K562 (cell line): ENCODE results near the gene HERC3. TPM values are rescaled to one million over a fixed set of nuclear protein-coding genes. Genes with fewer than 3 reads are reported as not detected.

ENCODE experiments used
- ATAC-seq: fragments of 200-7000 bp; cut with Tn5 transposase; 3 replicates; pipeline ENCODE4 v1.9.1; 2020; ENCODE audit warnings: moderate library complexity
- BruUV-seq: library from RNA; stranded (reverse); fragments of 400-500 nt; replicated peaks from 2 replicates; lab custom pipeline; 2021; lab: Mats Ljungman, UMichigan
- CTCF ChIA-PET: fragments of 300-600 bp; formaldehyde crosslinking; extraction: SDS; loops from one replicate; lab custom pipeline; 2021; ENCODE audit warnings: low intra/inter-chr PET ratio; lab: Yijun Ruan, JAX
- POLR2A ChIA-PET: fragments of 300-600, 350-650 bp; sonication (Branson Sonifier 250); formaldehyde crosslinking; extraction: SDS; loops from one replicate; lab custom pipeline; 2021; ENCODE audit warnings: antibody characterized with exemption, inconsistent platforms; lab: Yijun Ruan, JAX
- DNase-seq, 4 experiments: peaks; one replicate each; pipeline versions ENCODE4 v3.0.0 to v3.0.0-alpha.2; 2011 to 2018; ENCODE audit warnings: low spot score in 3 of 4, mixed read lengths in 3 of 4; ENCODE audit errors: extremely low read depth in 1 of 4
- FAIRE-seq: peaks from 2 replicates; lab custom pipeline; 2011; peaks lifted over from hg19 to GRCh38; lab: Jason Lieb, UNC
- H2AFZ ChIP-seq: 2 replicates; pipeline ENCODE4 v1.6.0; 2011; ENCODE audit warnings: low read depth, low read length, control low read depth, inconsistent platforms
- H3K27ac ChIP-seq: fragments of 200-600 bp; 3 replicates; pipeline ENCODE4 v1.8.0; 2011; ENCODE audit warnings: low read depth, mild to moderate bottlenecking, control low read depth, inconsistent platforms, low read length, moderate library complexity, mixed read lengths; ENCODE audit errors: extremely low read depth
- H3K27me3 ChIP-seq, 2 experiments: fragments of 300-600 bp in 1 of 2; 2 replicates in 1 of 2; 3 replicates in 1 of 2; pipeline versions ENCODE4 v1.6.0 to v1.8.0; 2011; ENCODE audit warnings: inconsistent platforms in 2 of 2, low read length in 2 of 2, mild to moderate bottlenecking in 1 of 2, mixed read lengths in 1 of 2, moderate library complexity in 1 of 2; ENCODE audit not compliant: control insufficient read depth in 2 of 2, insufficient read depth in 2 of 2
- H3K36me3 ChIP-seq: fragments of 300-600 bp; 3 replicates; pipeline ENCODE4 v1.8.0; 2011; ENCODE audit warnings: mild to moderate bottlenecking, low read length, inconsistent platforms; ENCODE audit not compliant: control insufficient read depth, insufficient read depth
- H3K4me1 ChIP-seq, 2 experiments: fragments of 200-600 bp in 1 of 2; replicated peaks in 1 of 2; 2 replicates in 1 of 2; 3 replicates in 1 of 2; pipeline versions ENCODE4 v1.5.1 to v1.8.0; 2011; ENCODE audit warnings: inconsistent platforms in 2 of 2, low read length in 2 of 2, mild to moderate bottlenecking in 1 of 2, mixed read lengths in 1 of 2, moderate library complexity in 1 of 2; ENCODE audit not compliant: control insufficient read depth in 2 of 2, insufficient read depth in 2 of 2
- H3K4me2 ChIP-seq: 2 replicates; pipeline ENCODE4 v1.6.1; 2011; ENCODE audit warnings: low read length, control low read depth, inconsistent platforms, mixed read lengths; ENCODE audit not compliant: insufficient read depth
- H3K4me3 ChIP-seq: fragments of 200-600 bp; sonication (generic), shearing (Covaris generic); 2 replicates; pipeline ENCODE4 v1.5.1; 2016; ENCODE audit warnings: control low read depth, inconsistent platforms
- H3K79me2 ChIP-seq: fragments of 200-600 bp; 3 replicates; pipeline ENCODE4 v1.8.0; 2011; ENCODE audit warnings: low read length, inconsistent platforms; ENCODE audit not compliant: control insufficient read depth, insufficient read depth
- H3K9ac ChIP-seq, 2 experiments: 2 replicates each; pipeline versions ENCODE4 v1.6.0 to v1.6.1; 2011; ENCODE audit warnings: low read depth in 2 of 2, low read length in 2 of 2, control low read depth in 1 of 2, inconsistent platforms in 1 of 2, mild to moderate bottlenecking in 1 of 2, mixed read lengths in 1 of 2; ENCODE audit not compliant: insufficient read depth in 1 of 2
- H3K9me1 ChIP-seq: one replicate; pipeline ENCODE4 v1.6.0; 2011; ENCODE audit warnings: inconsistent platforms, mild to moderate bottlenecking, low read length, moderate library complexity; ENCODE audit not compliant: control insufficient read depth, insufficient read depth
- H3K9me3 ChIP-seq: replicated peaks from 2 replicates; pipeline ENCODE4 v1.5.1; 2011; ENCODE audit warnings: low read depth, low read length, inconsistent platforms; ENCODE audit not compliant: control insufficient read depth, insufficient read depth
- H4K20me1 ChIP-seq: replicated peaks from 2 replicates; pipeline ENCODE4 v1.6.1; 2011; ENCODE audit warnings: low read length, inconsistent platforms, mixed read lengths; ENCODE audit not compliant: control insufficient read depth, insufficient read depth
- ARID1B ChIP-seq: fragments of 450-650 bp; IDR thresholded peaks from 2 replicates; pipeline ENCODE4 v1.6.1; 2016; ENCODE audit warnings: antibody characterized with exemption, mild to moderate bottlenecking, inconsistent platforms
- BCL6 ChIP-seq: fragments of 250-450 bp; sonication (Bioruptor Pico); IDR thresholded peaks from 2 replicates; pipeline ENCODE4 v1.4.0; 2020
- DPF2 ChIP-seq: fragments of 450-650 bp; IDR thresholded peaks from 2 replicates; pipeline ENCODE4 v1.6.1; 2016
- ETV1 ChIP-seq: fragments of 450-650 bp; conservative IDR thresholded peaks from 2 replicates; pipeline ENCODE4 v1.6.1; 2016; ENCODE audit warnings: missing genetic modification characterization, control low read depth, low read depth, missing compliant biosample characterization
- ETV6 ChIP-seq, 3 experiments: fragments of 150-350 bp in 1 of 3; sonication (generic) in 1 of 3; formaldehyde crosslinking in 1 of 3; IDR thresholded peaks; 2 replicates each; pipeline versions ENCODE4 v1.6.1 to v1.8.0; 2014 to 2022; ENCODE audit warnings: borderline replicate concordance in 2 of 3, low read depth in 2 of 3, antibody characterized with exemption in 1 of 3, low read length in 1 of 3, mild to moderate bottlenecking in 1 of 3, missing genetic modification reagents in 1 of 3
- FOSL1 ChIP-seq: fragments of 200-800 bp; sonication (Bioruptor generic); conservative IDR thresholded peaks from 2 replicates; pipeline ENCODE4 v1.6.1; 2016; ENCODE audit warnings: missing genetic modification characterization, missing compliant biosample characterization
- GABPA ChIP-seq: fragments of 200-800 bp; sonication (Bioruptor generic); conservative IDR thresholded peaks from 2 replicates; pipeline ENCODE4 v1.6.1; 2016; ENCODE audit warnings: low read depth, missing genetic modification characterization, missing compliant biosample characterization
- HMG20B ChIP-seq: fragments of 250-450 bp; sonication (Bioruptor Pico); IDR thresholded peaks from 2 replicates; pipeline ENCODE4 v1.5.0; 2021; ENCODE audit warnings: mild to moderate bottlenecking
- JUND ChIP-seq, 2 experiments: IDR thresholded peaks; 2 replicates in 1 of 2; 3 replicates in 1 of 2; pipeline ENCODE4 v1.6.1; 2011; ENCODE audit warnings: borderline replicate concordance in 2 of 2, low read depth in 2 of 2, low read length in 2 of 2, improper control_type of control experiment in 1 of 2, missing biosample characterization in 1 of 2, missing genetic modification characterization in 1 of 2, missing genetic modification reagents in 1 of 2
- PREB ChIP-seq: sonication (generic); formaldehyde crosslinking; IDR thresholded peaks from 2 replicates; pipeline ENCODE4 v1.8.1; 2023; ENCODE audit warnings: mild to moderate bottlenecking, missing genetic modification reagents
- SMAD4 ChIP-seq: fragments of 250-450 bp; sonication (Bioruptor Pico); conservative IDR thresholded peaks from 2 replicates; pipeline ENCODE4 v1.8.0; 2021; ENCODE audit warnings: inconsistent platforms, mild to moderate bottlenecking, moderate library complexity
- SPI1 ChIP-seq: IDR thresholded peaks from 2 replicates; pipeline ENCODE4 v1.6.1; 2011; ENCODE audit warnings: low read depth, low read length, control low read depth, borderline replicate concordance
- SRF ChIP-seq, 2 experiments: fragments of 250-450, 450-650 bp in 1 of 2; sonication (Bioruptor Pico) in 1 of 2; sonication (generic) in 1 of 2; formaldehyde crosslinking; IDR thresholded peaks; 2 replicates each; pipeline versions ENCODE4 v1.5.0 to v1.5.1; 2020 to 2022; ENCODE audit warnings: mild to moderate bottlenecking in 1 of 2, missing genetic modification reagents in 1 of 2
- ZBTB11 ChIP-seq, 3 experiments: fragments of 200-800 bp in 1 of 3; fragments of 250-450 bp in 1 of 3; fragments of 450-650 bp in 1 of 3; sonication (Bioruptor Pico) in 1 of 3; sonication (Bioruptor generic) in 1 of 3; formaldehyde crosslinking in 1 of 3; IDR thresholded peaks; 2 replicates each; pipeline versions ENCODE4 v1.6.1 to v1.8.0; 2016 to 2022; ENCODE audit warnings: mild to moderate bottlenecking in 2 of 3, missing genetic modification characterization in 2 of 3, missing compliant biosample characterization in 1 of 3, moderate library complexity in 1 of 3
- ZNF175 ChIP-seq: fragments of 200-800 bp; sonication (Bioruptor generic); IDR thresholded peaks from 2 replicates; pipeline ENCODE4 v1.6.1; 2016; ENCODE audit warnings: low read depth, mild to moderate bottlenecking, missing genetic modification characterization, missing compliant biosample characterization
- WGBS: fragments of 100-300 bp; shearing (Covaris generic); methylation state at CpG from one replicate; pipeline ENCODE4 v1.1.6; 2016; ENCODE audit warnings: low coverage, mixed read lengths; ENCODE audit not compliant: insufficient coverage; ENCODE audit errors: missing lambda C conversion rate; 5-methylcytosine and 5-hydroxymethylcytosine counted together
- in situ Hi-C: fragments of 300-500 bp; cut with MboI; formaldehyde crosslinking; loops from 4 replicates; pipeline ENCODE4 v1.15.0; 2018; ENCODE audit warnings: inconsistent platforms, mixed read lengths
- intact Hi-C: fragments of 100-400 bp; cut with micrococcal nuclease; formaldehyde crosslinking; loops from 2 replicates; pipeline ENCODE4 v1.14.2; 2022
- polyA plus RNA-seq, 8 experiments: library from polyadenylated mRNA; depleted of rRNA in 4 of 8; stranded (reverse) in 5 of 8; unstranded in 3 of 8; fragments of >200 nt; fragmentation: Nextera tagmentation in 2 of 8; fragmentation: Illumina TruSeq in 1 of 8; extraction: Ambion mirVana in 2 of 8; extraction: Trizol in 1 of 8; gene quantifications; 2 replicates each; pipeline versions ENCODE4 v1.2.1 to v1.2.3, GENCODE V29; 2011 to 2014; ENCODE audit warnings: inconsistent platforms in 1 of 8, missing spikeins in 1 of 8
- total RNA-seq, 7 experiments: library from RNA; depleted of rRNA in 6 of 7; stranded (reverse); fragments of >200 nt in 6 of 7; fragmentation: Illumina TruSeq in 2 of 7; extraction: Trizol in 2 of 7; gene quantifications; 2 replicates each; pipeline versions ENCODE4 v1.2.1 to v1.2.3, GENCODE V29; 2011 to 2021; ENCODE audit warnings: low replicate concordance in 1 of 7

The HERC3 gene
- total and polyA plus RNA-seq, 9 of the 15 experiments (the other 6 are each of a cell fraction or from before 2014, with no cell fraction given) = 1.8 to 13.1 (median 7.6) TPM

- TF ChIP-seq PREB (CRISPR knock-in tag) = no peak
- TF ChIP-seq SMAD4 = no peak
These were observed 14.6 kb downstream of the HERC3 start (continued) for GRCh38 chr4:88606832-88607231.

- H3K9ac ChIP-seq = no peak overlapping the region
- H2AFZ ChIP-seq = 0 out of 2 replicates have a peak overlapping the region, but pooled peaks have one; percentile 19
- in situ Hi-C loops = no loop called here
- intact Hi-C loops = no loop called here
- H3K27me3 ChIP-seq = no peaks in the 10 kb centered on the region
- H3K4me2 ChIP-seq = no peak overlapping the region
- H3K4me1 ChIP-seq = no peaks in the 10 kb centered on the region; a peak in 1 of 5 replicates
- no peaks in the 10 kb centered on the region for H3K9me3 ChIP-seq
- FAIRE-seq (no peak), ATAC-seq (no peak), DNase-seq (peak in 2 of 4 experiments; percentile 3 to 12)
- H3K36me3 ChIP-seq = peaks cover 5% of the 10 kb centered on the region; the same call in 2 of the 3 replicates
- no peaks in the 10 kb centered on the region for H3K9me1 ChIP-seq
- H3K4me3 ChIP-seq = no peak overlapping the region
- BruUV-seq = no TSS peak
- 34% methylated on average over 3 of the region's 3 CpGs for WGBS
- no peak overlapping the region for H3K27ac ChIP-seq
- CTCF ChIA-PET = no interaction called here
- H3K79me2 ChIP-seq = no peaks in the 10 kb centered on the region
- POLR2A ChIA-PET = interaction anchor here (1.2 kb wide), 1 partner anchor 9 kb away, joined by 5 read pairs; no protein-coding TSS in a partner anchor
- H4K20me1 ChIP-seq = no peaks in the 10 kb centered on the region
- peak in 1 of 2 experiments; percentile 76; a peak in 1 of 4 replicates for TF ChIP-seq SRF (CRISPR knock-in tag; IDR thresholded peaks at IDR 0.05)
- no peak for TF ChIP-seq ZBTB11 (CRISPR knock-in tag; IDR thresholded peaks at IDR 0.05)
- peak; percentile 96 to 98 for TF ChIP-seq ETV6 (IDR thresholded peaks at IDR 0.05; ENCODE audit: borderline replicate concordance in 1 of 2, low read depth in 2 of 2, low read length in 1 of 2)
- no peak for TF ChIP-seq ETV6 (CRISPR knock-in tag; IDR thresholded peaks at IDR 0.05; ENCODE audit: borderline replicate concordance)
- TF ChIP-seq GABPA (tag) = 0 out of 2 replicates have a peak, but pooled peaks have one; percentile 30
- peak; percentile 63 for TF ChIP-seq ETV1
- TF ChIP-seq HMG20B = no peak
- TF ChIP-seq ARID1B = peak; percentile 55
- TF ChIP-seq DPF2 = 0 out of 2 replicates have a peak, but pooled peaks have one; percentile 16
- peak; percentile 64 for TF ChIP-seq FOSL1 (tag)
- TF ChIP-seq BCL6 (CRISPR knock-in tag) = no peak
- 0 out of 2 replicates have a peak, but pooled peaks have one; percentile 49 for TF ChIP-seq ZNF175 (CRISPR knock-in tag)
- TF ChIP-seq SPI1 = peak; percentile 31; the same call in 1 of the 2 replicates
- TF ChIP-seq JUND (IDR thresholded peaks at IDR 0.05; ENCODE audit: borderline replicate concordance, low read depth, low read length) = peak; percentile 64; the same call in 1 of the 2 replicates
- TF ChIP-seq JUND (tag; IDR thresholded peaks at IDR 0.05; ENCODE audit: borderline replicate concordance, low read depth, low read length) = peak; percentile 10; the same call in 1 of the 3 replicates
These were observed 17.1 kb downstream of the HERC3 start for GRCh38 chr4:88609387-88609786.
